Thyroid gland (tissue), 4 donors: ENCODE results near the gene RNF213.
"Not testable (repeated sequence)": the region's sequence is repeated elsewhere in the genome, so short reads cannot be mapped to it uniquely, and the experiment has no call there.

Experiments used
- POLR2A ChIP-seq, 2 donors: fragments of 450-650 bp; IDR thresholded peaks; one replicate each; pipeline ENCODE4 v1.6.1; 2017; ENCODE audit warnings: antibody characterized with exemption in 2 of 2, mild to moderate bottlenecking in 2 of 2, moderate library complexity in 1 of 2
- TF ChIP-seq, protein P1 (sequence below), 6 experiments: fragments of 200-600 bp in 3 of 6; fragments of 450-650 bp in 3 of 6; sonication (generic) in 3 of 6; IDR thresholded peaks; one replicate each; pipeline ENCODE4 v1.5.1; 2016 to 2019; ENCODE audit warnings: antibody characterized with exemption in 6 of 6, mild to moderate bottlenecking in 2 of 6, inconsistent platforms in 1 of 6, moderate library complexity in 1 of 6

DNA sequence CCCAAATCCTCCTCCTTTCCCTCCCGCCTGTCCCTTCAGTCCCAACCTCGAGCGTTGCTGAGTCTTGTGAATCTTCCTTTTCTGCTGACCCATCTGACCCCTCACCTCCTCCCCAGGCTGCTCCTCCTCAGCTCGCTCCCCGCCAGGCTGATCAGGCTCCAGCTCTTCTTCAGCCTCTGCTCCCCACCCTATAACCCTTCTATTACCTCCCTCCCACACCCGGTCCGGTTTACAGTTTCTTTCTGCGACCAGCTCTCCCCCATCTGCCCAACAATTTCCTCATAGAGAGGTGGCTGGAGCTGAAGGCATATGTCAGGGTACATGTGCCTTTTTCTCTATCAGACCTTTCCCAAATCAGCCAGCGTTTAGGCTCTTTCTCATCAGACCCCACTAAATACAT, 140.4 kb downstream of the RNF213 start:
- TF ChIP-seq, protein P1, sequence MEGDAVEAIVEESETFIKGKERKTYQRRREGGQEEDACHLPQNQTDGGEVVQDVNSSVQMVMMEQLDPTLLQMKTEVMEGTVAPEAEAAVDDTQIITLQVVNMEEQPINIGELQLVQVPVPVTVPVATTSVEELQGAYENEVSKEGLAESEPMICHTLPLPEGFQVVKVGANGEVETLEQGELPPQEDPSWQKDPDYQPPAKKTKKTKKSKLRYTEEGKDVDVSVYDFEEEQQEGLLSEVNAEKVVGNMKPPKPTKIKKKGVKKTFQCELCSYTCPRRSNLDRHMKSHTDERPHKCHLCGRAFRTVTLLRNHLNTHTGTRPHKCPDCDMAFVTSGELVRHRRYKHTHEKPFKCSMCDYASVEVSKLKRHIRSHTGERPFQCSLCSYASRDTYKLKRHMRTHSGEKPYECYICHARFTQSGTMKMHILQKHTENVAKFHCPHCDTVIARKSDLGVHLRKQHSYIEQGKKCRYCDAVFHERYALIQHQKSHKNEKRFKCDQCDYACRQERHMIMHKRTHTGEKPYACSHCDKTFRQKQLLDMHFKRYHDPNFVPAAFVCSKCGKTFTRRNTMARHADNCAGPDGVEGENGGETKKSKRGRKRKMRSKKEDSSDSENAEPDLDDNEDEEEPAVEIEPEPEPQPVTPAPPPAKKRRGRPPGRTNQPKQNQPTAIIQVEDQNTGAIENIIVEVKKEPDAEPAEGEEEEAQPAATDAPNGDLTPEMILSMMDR (IDR thresholded peaks at IDR 0.05), result not testable (repeated sequence)
- TF ChIP-seq POLR2A (IDR thresholded peaks at IDR 0.05), result not testable (repeated sequence)
